Retinal pigment epithelial cell (primary cell): ENCODE results near the gene GATAD1.

Experiments
- DNase-seq: peaks from one replicate; pipeline ENCODE4 v3.0.0-alpha.2; 2010; ENCODE audit warnings: low read depth
- H3K4me3 ChIP-seq: 2 replicates; pipeline ENCODE4 v1.5.1; 2011; ENCODE audit warnings: mild to moderate bottlenecking, low read length, control low read depth, moderate library complexity
- TF ChIP-seq, protein P1 (sequence below): conservative IDR thresholded peaks from 2 replicates; pipeline ENCODE4 v1.5.1; 2011; ENCODE audit warnings: low read depth, low read length, control low read depth, inconsistent platforms

Gene GATAD1

GRCh38 chr7:92496876-92497275 lies 49.6 kb downstream of the GATAD1 start:
- H3K4me3 ChIP-seq: no peak overlapping the region
- DNase-seq: no peak
- TF ChIP-seq, protein P1, sequence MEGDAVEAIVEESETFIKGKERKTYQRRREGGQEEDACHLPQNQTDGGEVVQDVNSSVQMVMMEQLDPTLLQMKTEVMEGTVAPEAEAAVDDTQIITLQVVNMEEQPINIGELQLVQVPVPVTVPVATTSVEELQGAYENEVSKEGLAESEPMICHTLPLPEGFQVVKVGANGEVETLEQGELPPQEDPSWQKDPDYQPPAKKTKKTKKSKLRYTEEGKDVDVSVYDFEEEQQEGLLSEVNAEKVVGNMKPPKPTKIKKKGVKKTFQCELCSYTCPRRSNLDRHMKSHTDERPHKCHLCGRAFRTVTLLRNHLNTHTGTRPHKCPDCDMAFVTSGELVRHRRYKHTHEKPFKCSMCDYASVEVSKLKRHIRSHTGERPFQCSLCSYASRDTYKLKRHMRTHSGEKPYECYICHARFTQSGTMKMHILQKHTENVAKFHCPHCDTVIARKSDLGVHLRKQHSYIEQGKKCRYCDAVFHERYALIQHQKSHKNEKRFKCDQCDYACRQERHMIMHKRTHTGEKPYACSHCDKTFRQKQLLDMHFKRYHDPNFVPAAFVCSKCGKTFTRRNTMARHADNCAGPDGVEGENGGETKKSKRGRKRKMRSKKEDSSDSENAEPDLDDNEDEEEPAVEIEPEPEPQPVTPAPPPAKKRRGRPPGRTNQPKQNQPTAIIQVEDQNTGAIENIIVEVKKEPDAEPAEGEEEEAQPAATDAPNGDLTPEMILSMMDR: no peak

- no peak for DNase-seq
- TF ChIP-seq, protein P1: no peak
- H3K4me3 ChIP-seq: no peak overlapping the region
Measured at GRCh38 chr7:92498557-92498956, 51.3 kb downstream of the GATAD1 start.

DNA sequence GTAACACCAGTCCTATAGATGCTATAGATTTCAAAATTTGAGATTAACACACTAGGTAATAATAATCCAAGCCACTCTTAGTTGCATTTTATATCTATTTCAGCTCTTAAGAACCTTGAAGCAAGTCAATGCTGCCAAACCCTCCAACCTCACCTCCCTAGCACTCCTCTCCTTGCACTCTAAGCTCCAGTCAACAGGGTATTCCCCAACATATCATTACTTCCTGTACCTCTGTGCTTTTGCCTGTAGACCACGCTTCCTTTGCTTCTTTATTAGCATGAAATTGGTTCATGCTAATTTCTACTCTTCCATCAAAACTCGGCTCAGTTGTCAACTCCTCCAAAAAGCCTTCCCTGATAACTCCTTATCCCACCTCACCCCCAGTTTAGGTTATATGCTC lies 56.5 kb downstream of the GATAD1 start:
- TF ChIP-seq, protein P1: no peak
- H3K4me3 ChIP-seq: no peak overlapping the region

DNA sequence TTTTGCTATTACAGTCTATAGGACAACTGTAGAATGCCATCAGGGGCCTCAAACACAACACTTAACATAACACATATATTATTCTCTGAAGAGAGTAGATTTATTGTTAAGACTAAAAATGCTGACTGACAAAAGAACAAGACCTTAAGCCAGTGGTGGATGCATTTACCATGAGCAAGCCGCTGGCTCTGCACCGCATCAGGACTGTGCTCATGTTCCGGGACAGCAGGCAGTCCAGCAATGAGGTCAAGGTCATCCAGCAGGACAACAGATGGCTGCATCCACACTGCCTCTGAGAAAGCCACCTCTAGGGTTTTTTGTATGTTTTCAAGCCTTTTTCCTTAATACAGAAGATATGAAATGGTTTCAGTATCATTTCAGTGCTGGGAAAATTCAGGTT lies 57.3 kb downstream of the GATAD1 start:
- no peak overlapping the region for H3K4me3 ChIP-seq
- TF ChIP-seq, protein P1: no peak
- no peak for DNase-seq

More for the DNA sequence above, 56.5 kb downstream of the GATAD1 start:
- no peak for DNase-seq

DNA sequence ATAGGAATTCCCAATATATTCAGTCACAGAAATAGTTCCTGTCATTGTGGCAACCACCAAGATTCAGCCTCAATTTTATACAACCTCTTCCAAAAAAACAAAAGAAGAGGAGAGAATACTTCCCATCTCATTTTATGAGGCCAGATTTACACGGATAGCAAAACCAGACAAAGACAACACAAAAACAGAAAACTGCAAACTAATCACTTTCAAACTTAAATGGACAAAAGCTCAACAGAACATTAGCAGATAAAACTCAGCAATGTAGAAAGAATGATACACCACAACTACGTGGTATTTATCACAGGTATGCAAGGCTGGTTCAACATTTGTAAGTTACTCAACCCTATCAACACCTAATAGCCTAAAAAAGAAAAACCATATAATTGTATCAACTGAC lies 59.1 kb downstream of the GATAD1 start:
- DNase-seq: no peak
- TF ChIP-seq, protein P1: no peak
- no peak overlapping the region for H3K4me3 ChIP-seq

- H3K4me3 ChIP-seq: no peak overlapping the region
- no peak for DNase-seq
- TF ChIP-seq, protein P1: no peak
Measured at GRCh38 chr7:92508946-92509345, 61.7 kb downstream of the GATAD1 start.
